Fibroblast of the aortic adventitia (primary cell): ENCODE data around the gene PPA1. TPM values are rescaled to one million over a fixed set of nuclear protein-coding genes. Genes with fewer than 3 reads are reported as not detected.
A peak's percentile ranks its signal among the peaks of the same experiment; 100 is the strongest.
"Not testable (repeated sequence)": the region's sequence is repeated elsewhere in the genome, so short reads cannot be mapped to it uniquely, and the experiment has no call there.

ENCODE experiments used
- DNase-seq: peaks from one replicate; pipeline ENCODE4 v3.0.0-alpha.2; 2010; ENCODE audit warnings: low read depth
- H3K4me3 ChIP-seq: 2 replicates; pipeline ENCODE4 v1.5.1; 2011; ENCODE audit warnings: low read depth, mild to moderate bottlenecking, control low read depth, low read length, moderate library complexity
- total RNA-seq: library from RNA; depleted of rRNA; stranded (reverse); fragments of >200 nt; gene quantifications from 2 replicates; pipeline ENCODE4 v1.2.3, GENCODE V29; 2012; ENCODE audit warnings: low replicate concordance
- TF ChIP-seq, protein P1 (sequence below): IDR thresholded peaks from 2 replicates; pipeline ENCODE4 v1.5.1; 2011; ENCODE audit warnings: mild to moderate bottlenecking, low read length, control low read depth, inconsistent platforms; ENCODE audit not compliant: insufficient read depth

Gene PPA1
- total RNA-seq, 1 donor: 197 TPM

DNA sequence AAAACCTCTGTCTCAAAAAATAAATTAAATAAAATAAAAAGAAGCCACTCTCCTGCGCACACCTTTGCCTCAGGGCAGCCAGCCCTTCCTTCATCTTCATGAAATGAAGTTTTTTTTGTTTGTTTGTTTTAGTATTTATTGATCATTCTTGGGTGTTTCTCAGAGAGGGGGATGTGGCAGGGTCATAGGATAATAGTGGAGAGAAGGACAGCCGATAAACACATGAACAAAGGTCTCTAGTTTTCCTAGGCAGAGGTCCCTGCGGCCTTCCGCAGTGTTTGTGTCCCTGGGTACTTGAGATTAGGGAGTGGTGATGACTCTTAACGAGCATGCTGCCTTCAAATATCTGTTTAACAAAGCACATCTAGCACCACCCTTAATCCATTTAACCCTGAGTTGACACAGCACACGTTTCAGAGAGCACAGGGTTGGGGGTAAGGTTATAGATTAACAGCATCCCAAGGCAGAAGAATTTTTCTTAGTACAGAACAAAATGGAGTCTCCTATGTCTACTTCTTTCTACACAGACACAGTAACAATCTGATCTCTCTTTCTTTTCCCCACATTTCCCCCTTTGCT lies 4.8 kb upstream of the PPA1 start:
- not testable (repeated sequence) for DNase-seq, H3K4me3 ChIP-seq

- TF ChIP-seq, protein P1, sequence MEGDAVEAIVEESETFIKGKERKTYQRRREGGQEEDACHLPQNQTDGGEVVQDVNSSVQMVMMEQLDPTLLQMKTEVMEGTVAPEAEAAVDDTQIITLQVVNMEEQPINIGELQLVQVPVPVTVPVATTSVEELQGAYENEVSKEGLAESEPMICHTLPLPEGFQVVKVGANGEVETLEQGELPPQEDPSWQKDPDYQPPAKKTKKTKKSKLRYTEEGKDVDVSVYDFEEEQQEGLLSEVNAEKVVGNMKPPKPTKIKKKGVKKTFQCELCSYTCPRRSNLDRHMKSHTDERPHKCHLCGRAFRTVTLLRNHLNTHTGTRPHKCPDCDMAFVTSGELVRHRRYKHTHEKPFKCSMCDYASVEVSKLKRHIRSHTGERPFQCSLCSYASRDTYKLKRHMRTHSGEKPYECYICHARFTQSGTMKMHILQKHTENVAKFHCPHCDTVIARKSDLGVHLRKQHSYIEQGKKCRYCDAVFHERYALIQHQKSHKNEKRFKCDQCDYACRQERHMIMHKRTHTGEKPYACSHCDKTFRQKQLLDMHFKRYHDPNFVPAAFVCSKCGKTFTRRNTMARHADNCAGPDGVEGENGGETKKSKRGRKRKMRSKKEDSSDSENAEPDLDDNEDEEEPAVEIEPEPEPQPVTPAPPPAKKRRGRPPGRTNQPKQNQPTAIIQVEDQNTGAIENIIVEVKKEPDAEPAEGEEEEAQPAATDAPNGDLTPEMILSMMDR: no peak
Observed at GRCh38 chr10:70234668-70235447, 1.6 kb upstream of the PPA1 start.

GRCh38 chr10:70233939-70234300 lies 691 bp upstream of the PPA1 start:
- H3K4me3 ChIP-seq: peak overlapping the region; percentile 69
- no peak for DNase-seq
- TF ChIP-seq, protein P1: no peak

More at GRCh38 chr10:70234668-70235447, 1.6 kb upstream of the PPA1 start:
- H3K4me3 ChIP-seq: no peak overlapping the region
- DNase-seq: peak; percentile 91

DNA sequence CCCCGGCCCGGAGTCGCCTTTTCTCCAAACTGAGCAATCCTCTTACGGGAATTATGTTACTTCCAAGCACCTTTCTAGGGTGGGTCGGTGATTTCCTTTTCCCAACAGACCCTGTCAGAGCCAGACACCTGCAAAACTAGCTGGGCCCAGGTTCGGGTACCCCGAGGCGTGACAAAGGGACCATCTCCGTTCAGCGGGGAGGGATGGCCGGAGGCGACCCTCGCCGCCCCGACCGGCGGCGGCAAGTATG lies 445 bp downstream of the PPA1 start:
- TF ChIP-seq, protein P1: no peak
- H3K4me3 ChIP-seq: peak overlapping the region; percentile 85
- no peak for DNase-seq

- peak; percentile 57 for DNase-seq
- TF ChIP-seq, protein P1: no peak
- H3K4me3 ChIP-seq: peak overlapping the region; percentile 85
Observed at GRCh38 chr10:70232155-70232858, 922 bp downstream of the PPA1 start.

DNA sequence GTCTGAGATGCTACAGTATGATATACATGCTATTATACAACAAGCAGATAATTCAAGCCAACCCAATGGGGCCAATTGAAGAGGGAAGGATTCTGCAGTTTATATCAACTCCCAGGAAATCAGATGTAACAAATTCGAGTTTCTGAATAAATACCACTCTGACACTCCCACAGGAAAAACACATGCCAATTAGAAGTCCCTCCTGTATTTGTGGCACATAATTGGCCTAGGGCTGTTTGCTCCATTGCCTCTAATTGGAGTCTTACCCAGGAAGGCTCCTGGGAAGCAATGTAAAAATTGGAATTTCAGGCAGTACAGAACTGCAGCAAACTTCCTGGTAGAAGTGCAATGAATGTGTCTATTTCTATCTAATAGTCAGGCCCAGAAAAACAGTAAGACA lies 4.7 kb downstream of the PPA1 start:
- TF ChIP-seq, protein P1: no peak
- DNase-seq: no peak
- no peak overlapping the region for H3K4me3 ChIP-seq

DNA sequence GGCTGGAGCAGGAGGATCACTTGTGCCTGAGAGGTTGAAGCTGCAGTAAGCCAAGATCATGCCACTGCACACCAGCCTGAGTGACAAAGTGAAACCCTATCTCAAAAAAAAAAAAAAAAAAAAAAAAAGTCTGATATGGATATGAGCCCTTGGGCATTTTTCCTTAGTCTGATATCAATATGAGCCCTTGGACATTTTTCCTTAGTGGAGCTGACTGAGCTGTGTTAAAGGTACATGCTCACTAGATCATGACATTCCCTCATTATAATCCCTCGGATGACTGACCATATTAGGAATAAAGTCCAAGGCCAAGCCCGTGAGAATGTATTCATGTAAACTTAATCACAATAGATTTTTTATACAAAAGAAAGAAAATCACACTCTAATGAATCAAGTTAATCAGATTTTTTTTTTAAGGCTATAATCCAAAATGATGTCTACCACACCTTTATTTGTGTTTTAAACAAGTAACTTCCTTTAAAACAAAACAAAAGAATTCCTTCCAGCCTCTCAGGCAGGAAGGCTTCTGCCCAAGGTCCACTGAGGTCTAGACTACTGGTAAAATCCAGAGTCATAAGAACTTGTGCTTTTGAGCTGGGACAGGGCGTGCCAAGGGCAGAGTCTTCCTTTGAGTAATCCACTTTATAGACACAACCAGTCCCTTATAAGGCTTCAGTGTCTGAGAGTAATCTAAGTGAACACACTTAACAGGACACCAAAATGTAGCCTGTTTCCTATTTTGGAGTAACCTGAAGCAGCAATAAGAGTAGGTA lies 5.5 kb downstream of the PPA1 start:
- H3K4me3 ChIP-seq: no peak overlapping the region
- no peak for DNase-seq
- TF ChIP-seq, protein P1: no peak
